Testis (tissue), 2 donors: ENCODE data around the gene TAGLN2.

Source experiments
- POLR2A ChIP-seq: fragments of 450-650 bp; IDR thresholded peaks from one replicate; pipeline ENCODE4 v1.6.1; 2017; ENCODE audit warnings: antibody characterized with exemption, mild to moderate bottlenecking, moderate library complexity
- TF ChIP-seq, protein P1 (sequence below), 3 experiments: fragments of 450-650 bp in 2 of 3; fragments of 200-600 bp in 1 of 3; sonication (generic) in 1 of 3; IDR thresholded peaks; one replicate each; pipeline ENCODE4 v1.5.1; 2016 to 2019; ENCODE audit warnings: antibody characterized with exemption in 3 of 3, mild to moderate bottlenecking in 2 of 3, moderate library complexity in 1 of 3

GRCh38 chr1:159941591-159942560 lies 16.6 kb upstream of the TAGLN2 start:
- TF ChIP-seq, protein P1, sequence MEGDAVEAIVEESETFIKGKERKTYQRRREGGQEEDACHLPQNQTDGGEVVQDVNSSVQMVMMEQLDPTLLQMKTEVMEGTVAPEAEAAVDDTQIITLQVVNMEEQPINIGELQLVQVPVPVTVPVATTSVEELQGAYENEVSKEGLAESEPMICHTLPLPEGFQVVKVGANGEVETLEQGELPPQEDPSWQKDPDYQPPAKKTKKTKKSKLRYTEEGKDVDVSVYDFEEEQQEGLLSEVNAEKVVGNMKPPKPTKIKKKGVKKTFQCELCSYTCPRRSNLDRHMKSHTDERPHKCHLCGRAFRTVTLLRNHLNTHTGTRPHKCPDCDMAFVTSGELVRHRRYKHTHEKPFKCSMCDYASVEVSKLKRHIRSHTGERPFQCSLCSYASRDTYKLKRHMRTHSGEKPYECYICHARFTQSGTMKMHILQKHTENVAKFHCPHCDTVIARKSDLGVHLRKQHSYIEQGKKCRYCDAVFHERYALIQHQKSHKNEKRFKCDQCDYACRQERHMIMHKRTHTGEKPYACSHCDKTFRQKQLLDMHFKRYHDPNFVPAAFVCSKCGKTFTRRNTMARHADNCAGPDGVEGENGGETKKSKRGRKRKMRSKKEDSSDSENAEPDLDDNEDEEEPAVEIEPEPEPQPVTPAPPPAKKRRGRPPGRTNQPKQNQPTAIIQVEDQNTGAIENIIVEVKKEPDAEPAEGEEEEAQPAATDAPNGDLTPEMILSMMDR (IDR thresholded peaks at IDR 0.05): no peak
- TF ChIP-seq POLR2A: no peak
